ENCODE measurements around the gene KRTAP10-2. TPM values are rescaled to one million over a fixed set of nuclear protein-coding genes. Genes with fewer than 3 reads are reported as not detected.
A peak's percentile ranks its signal among the peaks of the same experiment; 100 is the strongest.

The KRTAP10-2 gene
- total RNA-seq, 1 donor from 2014 or later, result not detected

DNA sequence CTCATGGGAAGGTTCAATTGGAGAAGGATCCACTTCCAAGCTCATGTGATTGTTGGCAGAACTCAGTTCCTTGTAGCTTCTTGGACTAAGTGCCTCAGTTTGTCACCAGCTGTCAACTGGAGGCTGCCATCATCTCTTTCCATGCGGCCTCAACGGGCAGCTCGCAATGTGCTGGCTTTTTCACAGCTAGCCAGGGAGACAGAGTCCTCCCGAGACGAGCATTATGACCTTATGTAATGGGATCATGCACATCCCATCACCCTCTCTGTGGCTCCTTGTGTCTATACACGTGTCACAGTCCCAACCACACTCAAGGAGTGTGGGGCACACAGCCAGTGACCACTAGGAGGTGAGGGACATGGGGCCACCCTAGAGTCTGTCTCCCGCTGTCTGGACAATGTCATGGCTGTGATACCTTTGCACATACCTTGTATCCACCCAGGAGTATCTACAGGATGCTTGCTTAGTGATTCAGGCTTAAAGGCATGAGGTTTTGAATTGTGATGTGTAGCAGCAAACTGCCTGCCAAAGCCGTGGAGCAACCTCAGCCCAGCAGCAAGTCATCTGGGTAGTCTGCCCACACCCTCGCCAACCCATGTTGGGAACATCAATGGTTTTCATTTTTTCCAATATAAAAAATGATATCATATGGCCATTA, 44.9 kb upstream of the KRTAP10-2 start:
- peak; percentile 75 to 79 for DNase-seq (ENCODE audit: extremely low spot score in 2 of 2)
- H3K27ac ChIP-seq, result no peak overlapping the region
- intact Hi-C loops (cut with DNase I), result no loop called here
- no peaks in the 10 kb centered on the region for H3K9me3 ChIP-seq
- H3K36me3 ChIP-seq, result no peaks in the 10 kb centered on the region
- H3K4me1 ChIP-seq, result no peaks in the 10 kb centered on the region
- no peaks in the 10 kb centered on the region for H3K27me3 ChIP-seq
- H3K4me3 ChIP-seq, result no peak overlapping the region
- no peak for TF ChIP-seq POLR2A (IDR thresholded peaks at IDR 0.05)
- TF ChIP-seq, protein P1, sequence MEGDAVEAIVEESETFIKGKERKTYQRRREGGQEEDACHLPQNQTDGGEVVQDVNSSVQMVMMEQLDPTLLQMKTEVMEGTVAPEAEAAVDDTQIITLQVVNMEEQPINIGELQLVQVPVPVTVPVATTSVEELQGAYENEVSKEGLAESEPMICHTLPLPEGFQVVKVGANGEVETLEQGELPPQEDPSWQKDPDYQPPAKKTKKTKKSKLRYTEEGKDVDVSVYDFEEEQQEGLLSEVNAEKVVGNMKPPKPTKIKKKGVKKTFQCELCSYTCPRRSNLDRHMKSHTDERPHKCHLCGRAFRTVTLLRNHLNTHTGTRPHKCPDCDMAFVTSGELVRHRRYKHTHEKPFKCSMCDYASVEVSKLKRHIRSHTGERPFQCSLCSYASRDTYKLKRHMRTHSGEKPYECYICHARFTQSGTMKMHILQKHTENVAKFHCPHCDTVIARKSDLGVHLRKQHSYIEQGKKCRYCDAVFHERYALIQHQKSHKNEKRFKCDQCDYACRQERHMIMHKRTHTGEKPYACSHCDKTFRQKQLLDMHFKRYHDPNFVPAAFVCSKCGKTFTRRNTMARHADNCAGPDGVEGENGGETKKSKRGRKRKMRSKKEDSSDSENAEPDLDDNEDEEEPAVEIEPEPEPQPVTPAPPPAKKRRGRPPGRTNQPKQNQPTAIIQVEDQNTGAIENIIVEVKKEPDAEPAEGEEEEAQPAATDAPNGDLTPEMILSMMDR (IDR thresholded peaks at IDR 0.05), result no peak
- TF ChIP-seq POLR2AphosphoS5 (IDR thresholded peaks at IDR 0.05; ENCODE audit: insufficient read depth in 1 of 2, low read depth in 1 of 2), result no peak

- no peak overlapping the region for H3K4me3 ChIP-seq
- no peaks in the 10 kb centered on the region for H3K27me3 ChIP-seq
- H3K4me1 ChIP-seq, result no peaks in the 10 kb centered on the region
- DNase-seq (ENCODE audit: extremely low spot score in 2 of 2), result peak in 1 of 2 donors; percentile 37
- H3K9me3 ChIP-seq, result no peaks in the 10 kb centered on the region
- no peak for TF ChIP-seq POLR2AphosphoS5 (IDR thresholded peaks at IDR 0.05; ENCODE audit: insufficient read depth in 1 of 2, low read depth in 1 of 2)
- no peak for TF ChIP-seq POLR2A (IDR thresholded peaks at IDR 0.05)
- TF ChIP-seq, protein P1 (IDR thresholded peaks at IDR 0.05), result no peak
- intact Hi-C loops (cut with DNase I), result no loop called here
- no peak overlapping the region for H3K27ac ChIP-seq
- H3K36me3 ChIP-seq, result no peaks in the 10 kb centered on the region
Observed at GRCh38 chr21:44595524-44595923, 44.2 kb upstream of the KRTAP10-2 start.

- Histone ChIP-seq H3K36me3 (no peaks in the 10 kb centered on the region), H3K4me3 (no peak overlapping the region), H3K27ac (no peak overlapping the region), H3K27me3 (no peaks in the 10 kb centered on the region), H3K9me3 (no peaks in the 10 kb centered on the region), H3K4me1 (no peaks in the 10 kb centered on the region)
- no peak for TF ChIP-seq POLR2A (IDR thresholded peaks at IDR 0.05)
- no peak for TF ChIP-seq POLR2AphosphoS5 (IDR thresholded peaks at IDR 0.05; ENCODE audit: insufficient read depth in 1 of 2, low read depth in 1 of 2)
- TF ChIP-seq, protein P1 (IDR thresholded peaks at IDR 0.05), result no peak
- intact Hi-C loops (cut with DNase I), result no loop called here
- peak; percentile 4 to 11 for DNase-seq (ENCODE audit: extremely low spot score in 2 of 2)
Observed at GRCh38 chr21:44594406-44594916, 43.2 kb upstream of the KRTAP10-2 start.

- peak; percentile 40 to 64 for DNase-seq (ENCODE audit: extremely low spot score in 2 of 2)
- H3K4me3 ChIP-seq, result no peak overlapping the region
- TF ChIP-seq, protein P1 (IDR thresholded peaks at IDR 0.05), result no peak
- TF ChIP-seq POLR2A (IDR thresholded peaks at IDR 0.05) (no peak), POLR2AphosphoS5 (IDR thresholded peaks at IDR 0.05; ENCODE audit: insufficient read depth in 1 of 2, low read depth in 1 of 2) (no peak)
- intact Hi-C loops (cut with DNase I), result no loop called here
- no peaks in the 10 kb centered on the region for H3K9me3 ChIP-seq
- H3K36me3 ChIP-seq, result no peaks in the 10 kb centered on the region
- no peak overlapping the region for H3K27ac ChIP-seq
- no peaks in the 10 kb centered on the region for H3K27me3 ChIP-seq
- no peaks in the 10 kb centered on the region for H3K4me1 ChIP-seq
Observed at GRCh38 chr21:44593598-44594405, 42.5 kb upstream of the KRTAP10-2 start.

Measured in vagina (tissue), 2 donors.